GM19238 (cell line): ENCODE results near the gene MAFF.
"Not testable (repeated sequence)": the region's sequence is repeated elsewhere in the genome, so short reads cannot be mapped to it uniquely, and the experiment has no call there.

ENCODE experiments used
- DNase-seq: peaks from one replicate; pipeline ENCODE4 v3.0.0; 2011; ENCODE audit warnings: low spot score; ENCODE audit not compliant: insufficient read length

The MAFF gene

DNA sequence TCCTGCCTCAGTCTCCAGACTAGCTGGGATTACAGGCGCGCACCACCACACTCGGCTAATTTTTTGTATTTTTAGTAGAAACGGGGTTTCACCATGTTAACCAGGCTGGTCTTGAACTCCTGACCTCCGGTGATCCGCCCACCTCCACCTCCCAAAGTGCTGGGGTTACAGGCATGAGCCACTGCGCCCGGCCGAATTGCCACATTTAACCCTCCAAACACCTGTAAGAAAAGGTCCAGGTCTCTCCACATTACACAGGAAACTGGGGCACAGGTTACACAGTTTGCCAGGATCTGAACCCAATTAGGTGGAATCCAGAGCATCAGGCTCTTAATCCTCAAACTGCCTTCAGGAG, 24.2 kb upstream of the MAFF start:
- DNase-seq, result not testable (repeated sequence)

DNA sequence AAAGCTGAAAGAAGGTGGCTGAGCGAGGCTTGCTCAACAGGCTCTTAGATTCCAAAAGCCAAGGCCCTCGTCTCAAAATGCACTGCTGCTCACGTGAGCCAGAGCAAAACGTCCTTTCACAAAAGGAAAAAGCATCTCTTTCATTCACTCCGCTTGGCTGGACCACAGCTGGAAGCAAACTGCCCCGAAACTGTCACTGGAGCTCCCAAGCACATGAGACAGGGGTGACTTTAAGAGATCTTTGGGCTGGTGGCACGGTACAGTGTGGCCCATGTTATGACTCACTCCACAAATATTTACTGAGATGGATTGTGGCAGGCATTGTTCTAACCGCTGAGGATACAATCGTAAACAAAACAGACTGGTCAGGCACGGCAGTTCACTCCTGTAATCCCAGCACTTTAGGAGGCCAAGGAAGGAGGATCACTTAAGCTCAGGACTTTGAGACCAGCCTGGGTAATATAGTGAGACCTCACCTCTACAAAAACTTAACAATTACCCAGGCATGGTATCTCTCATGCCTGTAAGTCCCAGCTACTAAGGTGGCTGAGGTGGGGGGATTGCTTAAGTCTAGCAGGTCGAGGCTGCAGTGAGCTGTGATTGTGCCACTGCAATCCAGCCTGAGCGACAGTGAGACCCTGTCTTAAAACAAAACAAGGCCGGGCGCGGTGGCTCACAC, 23.7 kb upstream of the MAFF start:
- DNase-seq, result no peak

DNA sequence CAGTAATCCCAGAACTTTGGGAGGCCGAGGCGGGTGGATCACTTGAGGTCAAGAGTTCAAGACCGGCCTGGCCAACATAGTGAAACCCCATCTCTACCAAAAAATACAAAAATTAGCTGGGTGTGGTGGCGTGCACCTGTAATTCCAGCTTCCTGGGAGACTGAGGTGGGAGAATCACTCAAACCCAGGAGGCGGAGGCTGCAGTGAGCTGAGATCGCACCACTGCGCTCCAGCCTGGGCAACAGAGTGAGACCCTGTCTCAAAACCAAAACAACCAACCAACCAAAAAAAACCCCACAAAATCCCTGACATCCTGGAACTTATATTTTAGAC, 23.2 kb upstream of the MAFF start:
- DNase-seq, result not testable (repeated sequence)

GRCh38 chr22:38180841-38181452, 20.8 kb upstream of the MAFF start:
- no peak for DNase-seq

DNA sequence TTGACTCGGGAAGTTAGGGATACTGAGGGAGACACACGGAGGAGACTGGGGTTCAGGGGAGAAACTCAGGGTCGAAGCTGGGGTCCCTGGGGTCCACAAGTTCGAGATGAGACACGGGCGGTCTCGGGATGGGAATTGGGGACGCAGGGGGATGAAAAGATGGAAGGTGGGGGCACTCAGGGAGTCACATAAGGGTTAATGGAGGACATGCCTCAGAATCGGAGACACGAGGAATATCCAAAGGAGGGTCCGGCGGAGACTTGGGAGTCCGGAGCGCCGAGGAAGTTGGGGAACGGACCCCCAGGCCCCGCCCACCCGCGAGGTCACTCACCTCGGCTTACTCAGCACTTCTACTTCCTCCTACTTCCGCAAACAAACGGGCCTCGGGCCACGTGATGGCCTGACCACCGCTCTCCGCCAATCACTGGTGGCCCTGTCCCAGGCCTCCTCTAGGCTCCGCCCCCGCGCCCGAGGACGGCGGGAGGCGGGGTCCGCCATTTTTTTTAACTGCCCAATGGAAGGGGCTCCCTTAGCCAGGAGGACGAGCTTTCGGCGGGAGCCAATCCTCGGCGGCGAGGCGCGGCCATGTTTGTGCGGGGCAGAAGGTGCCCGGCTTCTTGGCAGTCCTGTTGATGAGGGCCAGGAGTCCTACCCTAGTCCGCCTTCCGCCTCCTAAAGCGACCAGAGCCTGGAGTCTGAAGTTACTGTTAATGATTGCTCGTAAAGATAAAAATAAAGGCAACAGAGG, 20.2 kb upstream of the MAFF start, which contains the start of gene PLA2G6:
TSS of gene PLA2G6 (minus strand) at position 378 of the 748 bp plus-strand sequence. CDS start 12,404 bp downstream, outside the sequence.
- peak; percentile 98 for DNase-seq

- no peak for DNase-seq
Observed at GRCh38 chr22:38184788-38185187, 17.0 kb upstream of the MAFF start.

DNA sequence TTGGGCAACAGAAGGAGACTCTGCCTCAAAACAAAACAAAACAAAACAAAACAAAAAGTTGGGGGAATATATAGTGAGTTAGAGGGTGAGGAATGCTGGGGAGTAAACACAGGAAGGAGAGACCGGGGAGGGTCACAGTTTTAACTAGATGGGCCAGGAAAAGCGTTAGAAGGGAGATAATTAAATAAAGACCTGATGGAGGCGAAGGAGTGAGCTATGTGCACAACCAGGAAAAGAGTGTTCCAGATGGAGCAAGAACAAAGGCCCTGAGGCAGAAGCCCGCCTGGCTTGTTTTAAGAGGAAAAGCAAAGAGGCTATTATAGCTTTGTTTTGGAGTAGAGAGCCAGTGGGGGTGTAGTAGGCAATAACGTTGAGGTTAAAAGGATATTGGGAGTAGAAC, 15.4 kb upstream of the MAFF start:
- no peak for DNase-seq

GRCh38 chr22:38187413-38188212, 14.2 kb upstream of the MAFF start:
- DNase-seq, result no peak

GRCh38 chr22:38189104-38189503, 12.7 kb upstream of the MAFF start:
- no peak for DNase-seq

- DNase-seq, result no peak
Observed at GRCh38 chr22:38190581-38190980, 11.2 kb upstream of the MAFF start.

GRCh38 chr22:38191055-38191454, 10.7 kb upstream of the MAFF start:
- no peak for DNase-seq

DNA sequence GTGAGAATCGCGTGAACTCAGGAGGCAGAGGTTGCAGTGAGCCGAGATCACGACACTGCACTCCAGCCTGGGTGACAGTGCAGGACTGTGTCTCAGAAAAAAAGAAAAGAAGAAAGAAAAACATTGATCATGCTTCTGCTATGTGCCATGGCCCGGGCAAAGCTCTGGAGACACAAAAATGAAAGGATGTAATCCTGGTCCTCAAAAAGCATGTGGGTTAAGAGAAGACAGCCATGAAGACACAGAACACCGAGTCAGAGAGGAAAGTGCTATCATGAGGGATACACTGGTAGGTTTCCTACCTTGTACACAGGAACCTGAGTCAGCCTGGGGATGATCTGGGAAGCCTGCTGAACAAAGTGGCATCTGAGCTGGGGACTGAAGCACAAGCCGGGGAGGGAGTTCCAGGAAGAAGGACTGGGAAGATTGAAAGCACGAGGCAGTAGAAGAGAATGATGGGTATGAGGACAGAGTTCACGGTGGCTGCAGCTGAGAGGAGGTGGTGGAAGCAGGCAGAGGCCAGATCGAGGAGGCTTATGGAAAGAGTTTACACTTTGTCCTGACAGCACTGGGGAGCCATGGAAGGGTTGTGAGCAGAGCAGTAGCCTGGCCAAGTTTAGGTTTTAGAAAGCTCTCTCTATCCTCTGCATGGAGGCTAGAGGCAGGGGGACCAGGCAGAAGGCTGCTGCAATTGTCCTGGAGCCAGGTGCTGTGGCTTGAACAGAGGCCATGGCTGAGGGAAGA, 9.9 kb upstream of the MAFF start:
- DNase-seq, result no peak

GRCh38 chr22:38192475-38192863, 9.3 kb upstream of the MAFF start:
- DNase-seq, result no peak

GRCh38 chr22:38193580-38193979, 8.2 kb upstream of the MAFF start:
- DNase-seq, result no peak

DNA sequence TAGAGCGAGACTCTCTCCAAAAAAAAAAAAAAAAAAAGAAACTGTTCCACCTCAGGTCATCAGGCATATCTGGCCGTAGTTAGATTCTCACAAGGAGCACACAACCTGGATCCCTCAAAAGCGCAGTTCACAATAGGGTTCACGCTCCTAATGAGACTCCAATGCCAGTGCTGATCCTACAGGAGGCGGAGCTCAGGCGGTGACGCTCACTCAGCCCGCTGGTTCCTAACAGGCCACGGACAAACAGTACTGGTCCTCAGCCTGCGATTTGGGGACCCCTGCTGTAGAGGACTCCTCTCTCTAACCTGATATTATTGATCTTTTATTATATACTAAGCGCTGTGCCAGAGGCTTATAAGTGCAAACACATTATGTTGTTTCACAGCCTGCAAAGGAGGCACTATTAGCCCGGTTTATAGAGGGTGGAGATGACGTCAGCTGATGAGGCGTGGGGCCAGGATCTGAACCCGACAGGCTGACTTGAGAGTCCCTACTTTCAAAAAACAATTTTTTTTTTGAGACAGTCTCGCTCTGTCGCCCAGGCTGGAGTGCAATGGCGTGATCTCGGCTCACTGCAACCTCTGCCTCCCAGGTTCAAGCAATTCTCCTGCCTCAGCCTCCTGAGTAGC, 4.9 kb upstream of the MAFF start:
- DNase-seq, result no peak

- DNase-seq, result no peak
Observed at GRCh38 chr22:38199826-38200559, 1.8 kb upstream of the MAFF start.

GRCh38 chr22:38201371-38201710, 453 bp upstream of the MAFF start:
- DNase-seq, result no peak

DNA sequence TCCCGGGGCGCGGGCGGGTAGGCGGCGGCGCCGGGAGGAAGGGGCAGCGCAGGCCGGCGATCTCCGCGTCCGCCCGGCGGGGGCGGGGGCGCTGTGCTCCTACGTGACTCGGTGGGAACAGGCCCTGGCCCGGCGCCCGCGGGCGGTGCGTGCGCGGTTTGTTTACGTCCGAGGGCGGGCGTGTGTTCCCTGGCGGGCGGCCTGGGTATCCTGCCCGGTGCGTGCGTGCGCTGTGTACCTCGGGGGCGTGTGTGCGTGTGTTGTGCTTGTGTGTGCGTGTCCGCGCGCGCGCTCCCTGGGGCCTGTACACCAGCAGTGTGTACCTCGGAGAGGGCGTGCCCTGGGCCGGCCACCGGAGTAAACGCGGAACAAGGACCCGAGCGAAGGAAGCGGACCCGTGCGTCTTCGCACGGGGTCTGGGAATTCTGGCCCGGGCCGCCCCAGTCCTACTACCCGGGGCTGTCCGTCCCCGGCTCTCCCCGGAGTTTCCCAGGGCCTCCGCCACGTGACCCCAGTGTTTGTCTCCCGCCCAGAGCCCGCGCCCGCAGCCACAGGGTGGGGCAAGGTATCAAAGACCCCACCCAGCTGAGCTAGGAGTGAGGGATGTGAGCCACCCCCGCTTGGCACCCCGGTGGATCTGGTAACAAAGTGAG, 769 bp downstream of the MAFF start:
- no peak for DNase-seq

GRCh38 chr22:38203090-38203810, 1.5 kb downstream of the MAFF start:
- no peak for DNase-seq
